Endothelial cell of umbilical vein (primary cell): ENCODE data around the gene ABHD4.

Experiments used
- EZH2 ChIP-seq: IDR thresholded peaks from 2 replicates; pipeline ENCODE4 v1.6.1; 2012; ENCODE audit warnings: borderline replicate concordance, low read depth, mild to moderate bottlenecking, moderate library complexity, low read length, inconsistent platforms; ENCODE audit not compliant: severe bottlenecking
- JUN ChIP-seq: IDR thresholded peaks from 2 replicates; pipeline ENCODE4 v1.6.1; 2011; ENCODE audit warnings: borderline replicate concordance, low read depth; ENCODE audit not compliant: insufficient read length, insufficient read depth
- MYC ChIP-seq: IDR thresholded peaks from one replicate; pipeline ENCODE4 v1.6.1; 2011; ENCODE audit warnings: mild to moderate bottlenecking, low read depth, low read length
- POLR2A ChIP-seq: IDR thresholded peaks from 2 replicates; pipeline ENCODE4 v1.6.1; 2012; ENCODE audit warnings: low read depth, mild to moderate bottlenecking, control low read depth, low read length
- TF ChIP-seq, protein P1 (sequence below), 2 donors: IDR thresholded peaks; 1 replicate in 1 of 2; 2 replicates in 1 of 2; pipeline ENCODE4 v1.5.1; 2011; ENCODE audit warnings: low read length in 2 of 2, mild to moderate bottlenecking in 2 of 2, moderate library complexity in 2 of 2, control low read depth in 1 of 2, inconsistent platforms in 1 of 2, low read depth in 1 of 2; ENCODE audit not compliant: insufficient read depth in 1 of 2; ENCODE audit errors: extremely low read depth in 1 of 2

DNA sequence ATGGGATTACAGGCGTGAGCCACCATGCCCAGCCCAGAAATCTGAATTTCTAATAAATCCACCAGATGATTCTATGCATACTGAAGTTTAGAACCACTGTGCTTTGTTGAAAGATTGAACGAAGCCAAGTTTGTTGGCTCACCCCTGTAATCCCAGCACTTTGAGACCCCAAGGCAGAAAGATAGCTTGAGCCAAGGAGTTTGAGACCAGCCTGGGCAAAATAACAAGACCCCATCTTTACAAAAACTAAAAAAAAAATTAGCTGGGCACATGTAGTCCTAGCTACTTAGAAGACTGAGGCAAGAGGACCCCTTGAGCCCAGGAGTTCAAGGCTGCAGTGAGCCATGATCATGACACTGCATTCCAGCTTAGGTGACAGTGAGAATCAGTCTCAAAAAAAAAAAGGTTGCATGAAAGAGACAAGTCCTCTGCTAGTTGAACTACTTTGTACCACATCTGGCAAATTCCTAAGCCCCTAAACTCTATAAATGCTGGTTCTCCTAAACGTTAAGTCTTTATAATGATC is 1.7 kb upstream of the ABHD4 start:
- TF ChIP-seq POLR2A (no peak), EZH2 (no peak), JUN (no peak), MYC (no peak)
- TF ChIP-seq, protein P1, sequence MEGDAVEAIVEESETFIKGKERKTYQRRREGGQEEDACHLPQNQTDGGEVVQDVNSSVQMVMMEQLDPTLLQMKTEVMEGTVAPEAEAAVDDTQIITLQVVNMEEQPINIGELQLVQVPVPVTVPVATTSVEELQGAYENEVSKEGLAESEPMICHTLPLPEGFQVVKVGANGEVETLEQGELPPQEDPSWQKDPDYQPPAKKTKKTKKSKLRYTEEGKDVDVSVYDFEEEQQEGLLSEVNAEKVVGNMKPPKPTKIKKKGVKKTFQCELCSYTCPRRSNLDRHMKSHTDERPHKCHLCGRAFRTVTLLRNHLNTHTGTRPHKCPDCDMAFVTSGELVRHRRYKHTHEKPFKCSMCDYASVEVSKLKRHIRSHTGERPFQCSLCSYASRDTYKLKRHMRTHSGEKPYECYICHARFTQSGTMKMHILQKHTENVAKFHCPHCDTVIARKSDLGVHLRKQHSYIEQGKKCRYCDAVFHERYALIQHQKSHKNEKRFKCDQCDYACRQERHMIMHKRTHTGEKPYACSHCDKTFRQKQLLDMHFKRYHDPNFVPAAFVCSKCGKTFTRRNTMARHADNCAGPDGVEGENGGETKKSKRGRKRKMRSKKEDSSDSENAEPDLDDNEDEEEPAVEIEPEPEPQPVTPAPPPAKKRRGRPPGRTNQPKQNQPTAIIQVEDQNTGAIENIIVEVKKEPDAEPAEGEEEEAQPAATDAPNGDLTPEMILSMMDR (IDR thresholded peaks at IDR 0.05; ENCODE audit: extremely low read depth in 1 of 2, insufficient read depth in 1 of 2, low read depth in 1 of 2, low read length in 2 of 2) = no peak
